Measurements from ENCODE around the gene LCT.
"Not testable (repeated sequence)": the region's sequence is repeated elsewhere in the genome, so short reads cannot be mapped to it uniquely, and the experiment has no call there.

Gene LCT

DNA sequence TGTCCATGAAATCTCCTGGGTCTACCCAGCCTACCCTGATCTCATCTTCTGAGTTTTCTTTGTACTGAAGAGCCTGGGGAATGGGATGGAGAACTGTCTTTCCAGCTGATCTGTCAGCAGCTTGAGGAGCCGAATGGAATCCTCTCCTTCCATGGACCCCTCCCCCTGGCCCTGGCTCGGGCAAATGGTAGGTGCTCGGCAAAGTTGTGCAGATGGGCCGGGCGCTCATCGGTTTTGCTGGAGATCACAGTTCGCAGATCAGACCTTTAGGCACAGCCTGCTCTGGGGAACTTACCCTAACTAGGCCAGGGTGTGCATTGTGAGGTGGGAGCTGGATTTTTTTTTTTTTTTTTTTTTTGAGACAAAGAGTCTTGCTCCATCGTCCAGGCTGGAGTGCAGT is 40.4 kb downstream of the LCT start:
- no peak for FAIRE-seq

DNA sequence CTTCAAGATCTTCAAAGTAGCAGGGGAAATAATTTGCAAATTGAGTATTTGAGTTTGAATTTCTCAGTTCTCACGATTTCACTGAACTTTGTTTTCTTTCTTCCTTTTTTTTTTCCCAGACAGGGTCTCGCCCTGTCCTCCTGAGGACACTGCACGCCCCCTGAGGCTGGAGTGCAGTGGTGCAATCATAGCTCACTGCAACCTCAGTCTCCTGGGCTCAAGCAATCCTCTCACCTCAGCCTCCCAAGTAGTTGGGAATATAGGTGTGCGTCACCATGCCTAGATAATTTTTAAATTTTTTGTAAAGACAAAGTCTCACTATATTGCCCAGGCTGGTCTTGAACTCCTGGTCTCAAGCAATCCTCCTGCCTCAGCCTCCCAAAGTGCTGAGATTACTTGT is 41.3 kb downstream of the LCT start:
- not testable (repeated sequence) for FAIRE-seq

DNA sequence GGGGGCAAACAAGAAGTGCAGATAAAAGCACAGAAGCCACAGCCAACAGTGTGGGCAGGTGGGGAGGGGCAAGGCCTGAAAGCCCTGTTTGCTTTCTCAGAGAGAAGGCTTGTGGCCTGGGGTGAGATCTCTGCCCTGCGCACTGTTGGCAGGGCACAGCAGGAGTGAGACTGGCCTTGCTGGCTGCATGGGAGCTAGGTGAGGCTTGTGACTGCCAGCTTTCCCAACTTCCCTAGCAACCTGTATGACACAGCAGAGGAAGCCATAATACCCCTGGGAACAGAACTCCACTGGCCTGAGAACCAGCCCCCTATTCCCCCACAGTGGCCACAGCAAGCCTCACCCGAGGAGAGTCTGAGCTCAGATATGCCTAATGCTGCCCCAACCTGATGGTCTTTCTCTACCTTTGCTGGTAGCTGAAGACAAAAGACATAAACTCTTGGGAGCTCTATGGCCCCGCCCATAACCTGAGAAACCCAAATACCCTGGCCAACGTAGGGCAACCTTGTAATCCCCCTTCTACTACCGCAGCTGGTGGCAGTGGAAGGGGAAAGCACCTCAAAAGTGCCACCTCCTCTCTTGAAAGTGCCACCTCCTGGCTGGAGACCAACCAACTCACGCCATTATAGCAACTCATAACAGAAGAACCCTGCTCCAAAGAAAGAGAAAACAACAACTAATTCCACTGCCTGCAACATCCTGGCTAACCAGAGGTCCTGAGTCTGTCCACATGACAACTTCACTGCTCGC is 44.4 kb downstream of the LCT start:
- no peak for FAIRE-seq

DNA sequence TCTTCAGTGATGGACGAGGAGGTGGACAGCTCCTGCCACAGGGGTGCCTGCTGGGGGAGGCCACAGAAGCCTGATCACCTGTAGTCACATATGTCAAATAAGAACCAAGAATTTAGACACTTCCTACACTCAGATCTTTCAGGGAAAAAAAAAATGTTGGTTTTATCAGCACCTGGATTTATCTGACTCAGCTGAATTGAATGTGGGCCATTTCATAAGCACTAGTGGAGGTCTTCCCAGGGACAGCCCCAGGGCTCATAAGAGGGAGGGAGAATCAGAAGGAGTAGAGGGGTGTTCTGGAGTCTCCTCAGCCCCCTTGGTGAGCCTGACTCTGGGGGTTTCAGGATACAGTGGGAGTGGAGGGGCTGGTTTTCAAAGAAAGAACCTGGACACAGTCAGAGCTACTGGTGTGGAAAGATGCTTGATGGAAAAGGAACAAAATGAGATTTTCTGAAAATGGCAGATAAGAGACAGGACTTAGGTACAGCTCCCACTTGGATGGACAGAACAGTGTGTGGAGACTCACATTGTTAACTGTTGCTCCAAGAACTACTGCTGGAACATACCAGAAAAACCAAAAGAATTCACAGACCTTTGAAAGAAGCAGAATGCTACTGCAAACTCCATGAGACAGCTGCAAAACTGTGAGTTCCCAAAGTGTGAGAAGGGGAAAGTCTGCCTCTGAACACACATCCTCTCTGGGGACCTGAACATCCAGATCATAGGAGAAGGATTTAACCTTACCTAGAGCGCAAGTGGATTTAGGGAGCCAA is 45.4 kb downstream of the LCT start:
- no peak for FAIRE-seq

DNA sequence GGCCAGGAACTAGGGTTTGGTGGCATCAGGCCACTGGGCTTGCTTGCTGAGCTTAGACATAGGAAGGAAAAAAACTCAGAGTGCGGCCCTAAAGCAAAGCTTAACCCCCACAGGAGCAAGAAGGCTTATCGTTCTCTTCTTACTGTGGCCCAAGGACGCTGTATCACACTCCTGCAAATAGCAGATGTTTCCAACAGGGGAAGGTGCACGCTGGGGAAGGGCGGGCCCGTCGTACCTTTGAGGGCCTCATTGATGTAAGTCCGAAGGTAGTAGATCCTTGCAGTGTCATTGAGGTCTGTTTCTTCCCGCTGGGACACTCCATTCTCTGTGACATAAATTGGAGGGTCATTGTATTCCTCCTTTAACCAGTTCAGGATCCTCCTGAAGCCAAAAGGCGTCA is 46.6 kb downstream of the LCT start:
- no peak for FAIRE-seq

DNA sequence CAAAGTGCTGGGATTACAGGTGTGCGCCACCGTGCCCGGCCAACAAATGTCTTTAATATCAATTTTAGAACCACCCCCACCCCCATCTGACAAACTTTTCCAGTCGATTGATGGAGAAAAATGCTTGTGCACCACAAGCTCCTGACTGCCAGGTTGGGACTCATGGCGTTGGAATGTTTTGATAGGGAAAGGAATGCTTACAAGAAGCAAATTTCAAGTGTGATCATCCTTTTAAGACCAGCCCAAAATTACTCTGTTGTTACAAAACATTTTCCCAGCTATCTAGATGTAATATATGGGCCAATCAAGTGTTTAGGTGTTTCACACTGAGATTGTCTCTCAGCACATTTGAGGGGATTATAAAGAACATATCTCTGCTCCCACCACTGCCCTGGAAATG is 50.2 kb downstream of the LCT start:
- FAIRE-seq = no peak

DNA sequence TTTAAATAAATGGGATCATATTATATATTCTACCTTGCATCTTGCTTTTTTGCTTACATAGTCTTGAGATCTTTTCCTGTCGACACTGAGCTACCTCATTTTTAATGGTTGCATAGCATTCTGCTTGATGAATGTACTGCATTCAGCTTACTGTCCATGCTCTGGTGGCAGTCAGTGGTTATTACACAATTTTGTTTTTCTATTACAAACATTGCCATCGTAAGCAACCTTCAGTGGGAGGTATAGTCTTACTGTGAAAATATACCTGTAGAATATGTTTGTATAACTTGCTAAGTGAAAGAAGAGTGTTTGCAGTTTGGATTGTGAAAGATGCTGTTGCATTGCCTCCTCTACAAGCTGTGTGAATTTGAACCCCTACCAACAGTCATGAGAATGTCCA is 52.0 kb downstream of the LCT start:
- no peak for FAIRE-seq

DNA sequence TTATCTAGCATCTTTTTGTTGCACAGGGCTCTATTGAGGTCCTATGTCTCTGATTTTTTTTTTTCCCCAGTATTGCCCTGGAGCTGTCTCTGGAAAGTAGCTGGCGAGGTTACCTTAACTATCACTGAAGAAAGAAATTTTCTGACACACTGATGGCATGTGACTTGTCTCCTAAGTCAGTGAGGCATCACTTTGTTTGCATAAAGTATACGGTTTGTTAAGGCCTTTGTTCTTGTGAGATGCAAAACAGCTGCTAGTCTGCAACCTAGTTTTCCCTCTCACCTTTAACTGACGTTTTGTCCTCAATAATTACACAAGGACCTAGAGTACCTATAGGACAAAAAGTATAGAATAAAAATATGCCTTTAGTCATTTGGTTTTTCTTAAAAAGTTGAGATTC is 53.5 kb downstream of the LCT start:
- FAIRE-seq = no peak

DNA sequence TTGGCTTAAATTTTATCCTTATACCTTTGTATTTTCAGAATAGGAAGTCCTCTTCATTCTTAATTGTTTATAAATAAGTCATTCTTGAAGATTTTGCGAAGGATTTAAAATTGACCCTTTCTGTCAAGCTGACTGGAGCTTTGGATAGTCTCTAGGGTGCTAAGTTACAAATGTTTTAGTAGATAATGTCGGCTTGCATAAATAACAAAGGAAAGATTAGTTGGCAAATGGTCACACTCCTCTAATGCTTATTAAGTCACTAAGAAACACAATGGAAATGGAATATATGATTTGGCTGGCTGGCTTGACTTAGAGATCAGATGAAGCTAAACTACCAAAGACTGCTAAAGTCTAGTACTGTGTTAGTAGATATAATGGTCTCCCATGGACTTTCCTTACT is 54.8 kb downstream of the LCT start:
- no peak for FAIRE-seq

DNA sequence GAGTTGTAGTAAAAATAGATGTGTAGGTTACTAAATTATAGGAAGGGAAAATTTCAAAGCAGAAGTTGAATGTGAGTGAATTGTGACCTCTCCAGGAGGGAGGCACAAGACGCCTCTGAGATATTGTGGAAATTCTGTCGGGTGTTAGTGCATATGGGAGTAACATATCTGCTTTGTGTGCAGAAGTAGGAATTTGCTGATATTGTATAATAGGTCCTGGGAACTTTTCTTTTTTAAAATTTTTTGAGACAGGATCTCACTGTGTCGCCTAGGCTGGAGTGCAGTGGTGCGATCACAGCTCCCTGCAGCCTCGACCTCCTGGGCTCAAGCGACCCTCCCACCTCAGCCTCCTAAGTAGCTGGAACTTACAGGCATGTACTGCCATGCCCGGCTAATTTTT is 60.6 kb downstream of the LCT start:
- no peak for FAIRE-seq

DNA sequence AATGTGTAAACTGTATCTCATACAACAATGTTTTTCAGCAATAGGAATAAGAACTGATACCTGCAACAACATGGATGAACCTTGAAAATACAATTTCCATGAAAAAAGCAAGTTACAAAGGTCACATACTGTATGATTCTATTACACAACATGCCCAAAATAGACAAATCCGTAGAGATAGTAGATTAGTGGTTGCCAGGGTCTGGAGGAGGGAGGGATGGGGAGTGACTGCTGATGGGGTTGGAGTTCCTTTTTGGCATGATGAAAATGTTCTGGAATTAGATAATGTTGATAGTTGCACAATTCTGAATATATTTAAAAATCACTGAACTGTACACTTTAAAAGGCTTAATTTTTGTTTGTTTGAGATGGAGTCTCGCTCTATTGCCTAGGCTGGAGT is 61.6 kb downstream of the LCT start:
- no peak for FAIRE-seq

DNA sequence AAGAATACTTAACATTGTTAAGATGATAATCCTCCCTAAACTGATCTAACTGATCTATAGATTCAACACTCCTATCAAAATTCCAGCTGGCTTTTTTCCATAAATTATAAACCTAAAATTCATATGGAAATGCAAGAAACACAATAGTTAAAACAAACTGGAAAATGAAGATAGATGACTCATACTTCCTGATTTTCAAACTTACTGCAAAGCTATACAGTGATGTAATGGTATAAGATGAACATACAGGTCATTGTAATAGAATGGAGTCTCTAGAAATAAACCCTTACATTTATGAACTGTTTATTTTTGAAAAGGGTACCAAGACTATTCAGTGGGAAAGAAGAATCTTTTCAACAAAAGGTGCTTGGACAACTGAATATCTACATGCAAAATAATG is 63.1 kb downstream of the LCT start:
- FAIRE-seq = no peak

DNA sequence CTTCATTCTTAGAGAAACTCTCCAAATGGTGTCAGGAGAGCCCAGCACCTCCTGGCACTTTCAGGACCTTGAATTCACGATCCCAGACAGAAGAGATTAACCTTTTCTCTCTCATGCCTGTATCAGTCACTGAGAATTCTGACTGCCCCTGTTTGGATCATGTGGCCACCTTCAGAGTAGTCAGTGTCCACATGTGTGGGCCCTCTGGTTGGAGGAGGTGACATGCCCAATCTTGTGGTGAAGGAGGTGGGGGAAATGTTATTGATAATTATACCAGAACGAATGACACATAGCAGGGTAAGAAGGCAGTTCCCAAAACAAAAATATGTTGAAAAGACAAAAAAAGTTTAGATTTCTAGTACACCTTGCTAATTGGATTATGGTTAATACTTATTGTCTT is 63.7 kb downstream of the LCT start:
- FAIRE-seq = no peak

DNA sequence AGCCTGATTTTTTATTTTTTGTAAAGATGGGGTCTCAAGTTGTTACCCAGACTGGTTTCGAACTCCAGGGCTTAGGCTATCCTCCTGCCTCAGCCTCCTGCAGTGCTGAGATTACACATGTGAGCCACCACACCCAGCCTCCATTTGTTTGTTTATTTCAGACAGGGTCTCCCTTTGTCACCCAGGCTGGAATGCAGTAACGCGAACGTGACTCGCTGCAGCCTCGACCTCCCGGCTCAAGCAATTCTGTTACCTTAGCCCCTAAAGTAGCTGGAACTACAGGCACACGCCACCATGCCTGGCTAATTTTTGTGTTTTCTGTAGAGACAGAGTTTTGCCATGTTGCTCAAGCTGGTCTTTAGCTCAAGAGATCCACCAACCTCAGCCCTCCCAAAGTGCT is 68.1 kb downstream of the LCT start:
- FAIRE-seq = no peak

DNA sequence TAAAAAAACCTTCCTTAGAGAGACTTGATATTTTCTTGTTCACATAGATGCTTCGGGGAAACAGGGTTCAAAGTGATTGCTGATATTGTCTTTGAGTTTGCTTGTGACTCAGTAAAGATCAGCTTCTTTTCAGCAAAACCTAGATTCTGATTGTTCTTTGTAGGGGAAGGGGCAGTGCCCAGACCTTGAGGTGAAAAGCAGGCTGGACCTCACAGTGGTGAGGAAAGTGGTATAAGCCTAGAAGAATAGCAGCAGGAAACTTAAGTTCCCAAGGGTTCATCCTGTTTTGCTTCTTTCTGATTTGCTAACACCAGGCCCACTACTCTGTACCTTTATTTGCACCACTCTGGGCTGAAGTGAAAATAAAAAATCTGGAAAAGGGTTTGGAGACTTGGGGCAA is 74.5 kb downstream of the LCT start:
- FAIRE-seq = no peak

DNA sequence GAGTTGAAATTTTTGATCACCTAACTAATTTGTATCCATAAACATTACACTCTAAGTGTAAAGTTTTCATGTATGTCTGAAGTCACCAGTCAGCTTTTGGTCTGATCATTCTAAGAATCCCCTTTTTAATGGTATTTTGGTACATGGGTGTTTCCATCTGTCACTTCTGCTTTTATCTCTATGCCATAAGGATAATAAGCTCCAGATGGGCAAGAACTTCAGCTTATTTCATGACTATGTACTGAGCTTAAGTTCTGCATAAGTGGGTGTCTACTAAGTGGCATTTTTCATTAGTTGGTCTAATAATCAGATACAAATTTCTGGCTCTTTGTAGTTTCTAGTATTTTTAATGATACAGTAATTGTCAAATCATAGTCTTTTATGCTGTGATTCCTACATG is 75.0 kb downstream of the LCT start:
- FAIRE-seq = no peak

DNA sequence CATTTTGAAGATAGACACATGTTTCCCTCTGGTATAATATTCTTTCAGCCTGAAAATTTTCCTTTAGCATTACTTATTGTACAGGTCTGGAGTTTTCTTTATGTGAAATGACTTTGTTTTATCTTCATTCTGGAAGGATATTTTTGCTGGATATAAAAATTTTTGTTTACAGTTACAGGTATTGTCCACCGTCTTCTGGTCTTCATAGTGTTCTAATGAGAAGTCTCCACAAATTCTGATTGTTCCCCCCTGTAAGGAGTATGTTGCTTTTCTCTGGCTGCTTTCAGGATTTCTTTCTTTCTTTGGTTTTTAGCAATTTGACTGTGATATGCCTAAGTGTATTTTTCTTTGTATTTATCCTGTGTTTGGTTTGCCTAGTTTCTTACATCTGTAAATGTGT is 80.3 kb downstream of the LCT start:
- FAIRE-seq = no peak

DNA sequence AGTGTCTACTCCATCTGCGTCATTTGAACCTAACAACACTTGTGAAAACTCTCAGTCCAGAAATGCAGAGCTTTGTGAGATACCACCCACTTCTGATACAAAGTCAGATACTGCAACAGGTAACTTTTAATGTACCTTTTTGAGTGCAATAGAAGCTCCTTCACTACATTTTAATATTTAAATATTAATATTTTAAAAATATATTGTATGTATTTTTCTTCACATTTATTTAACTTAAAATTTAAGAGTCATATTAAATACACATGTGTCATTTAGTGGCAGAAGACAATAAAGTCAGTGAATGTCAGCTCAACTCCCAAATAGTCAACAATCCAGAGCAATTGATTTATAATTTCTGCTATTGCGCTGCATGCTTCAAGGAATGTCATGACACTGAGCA is 81.4 kb downstream of the LCT start:
- no peak for FAIRE-seq

DNA sequence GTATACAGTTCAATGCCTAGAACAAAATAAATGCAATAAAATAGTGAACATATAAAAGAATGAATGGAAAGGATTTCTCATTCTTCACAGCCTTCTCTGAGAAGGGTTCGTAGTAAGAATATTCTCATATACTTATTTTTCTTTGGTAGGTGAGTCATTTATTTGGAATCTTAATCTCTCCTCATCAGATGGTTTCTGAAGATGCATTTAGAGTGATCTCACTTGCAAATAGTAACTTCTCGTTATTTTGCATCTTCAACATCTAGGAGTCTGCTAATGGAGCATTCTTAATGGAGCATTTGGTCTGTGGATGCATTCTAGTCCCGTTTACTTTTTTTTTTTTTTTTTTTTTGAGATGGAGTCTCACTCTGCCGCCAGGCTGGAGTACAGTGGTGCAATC is 91.4 kb downstream of the LCT start:
- FAIRE-seq = no peak

DNA sequence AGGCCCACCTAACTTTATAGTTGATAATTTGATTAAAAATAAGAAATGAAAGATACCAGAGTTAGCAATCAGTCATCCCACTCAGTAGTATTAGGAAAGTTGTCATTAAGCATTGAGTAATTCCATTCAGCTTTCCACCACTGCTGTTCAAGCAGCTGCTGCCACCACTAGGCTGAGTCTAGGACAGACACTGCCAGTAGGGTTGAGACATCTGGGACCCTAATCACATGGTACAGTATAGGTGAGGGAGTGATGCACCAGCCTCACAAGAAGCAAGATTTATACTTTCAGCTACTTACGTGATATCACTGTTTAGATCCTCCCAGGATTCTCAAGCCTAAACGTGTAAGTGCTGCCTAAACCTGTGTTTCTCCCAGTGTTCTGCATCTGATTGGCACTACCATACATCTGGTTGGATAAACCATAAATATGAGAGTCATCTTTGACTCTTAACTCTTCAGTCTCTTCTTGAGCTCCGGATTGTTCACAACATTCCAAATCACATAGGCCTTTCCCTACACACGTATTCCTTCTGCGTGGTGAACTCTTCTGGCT is 92.1 kb downstream of the LCT start:
- no peak for FAIRE-seq

DNA sequence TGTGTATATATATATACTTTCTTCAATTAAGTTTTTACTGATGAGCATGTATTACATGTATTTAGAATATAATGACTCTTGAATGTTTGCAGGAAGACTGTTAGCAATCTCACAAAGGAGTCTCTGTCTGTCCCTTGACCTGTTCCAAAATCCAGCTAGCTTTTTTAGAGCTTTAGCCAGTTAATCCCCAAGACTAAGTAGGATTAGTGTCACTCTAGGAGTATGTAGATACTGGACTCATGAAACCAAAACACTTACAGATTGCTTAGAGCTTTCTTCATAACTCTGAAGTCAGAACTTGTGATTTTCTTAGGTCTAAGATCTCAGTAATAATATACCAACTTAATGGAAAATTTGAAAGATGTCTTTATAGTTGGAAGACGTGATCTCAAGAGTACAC is 93.1 kb downstream of the LCT start:
- no peak for FAIRE-seq

DNA sequence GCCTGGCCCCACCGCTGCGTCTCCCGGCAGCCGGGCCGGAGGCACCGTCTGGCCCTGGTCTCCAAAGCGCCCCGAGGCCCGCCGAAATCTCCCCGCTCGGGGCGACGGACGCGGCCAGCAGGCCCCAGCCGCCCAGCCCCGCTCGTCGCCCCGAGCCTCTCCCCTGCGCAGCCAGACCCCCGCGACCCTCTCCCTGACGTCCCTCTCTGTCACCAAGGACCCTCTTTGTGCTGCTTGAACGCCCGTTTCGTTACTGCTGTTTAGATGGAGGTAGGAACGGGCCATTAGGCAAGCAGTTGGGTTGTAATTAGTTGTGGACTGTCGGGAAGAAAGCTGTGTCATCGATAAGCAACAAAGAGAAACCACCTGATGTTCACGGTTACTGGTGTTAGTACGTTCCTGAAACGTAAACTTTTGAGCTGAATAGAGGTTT is 94.6 kb downstream of the LCT start:
- FAIRE-seq = no peak

DNA sequence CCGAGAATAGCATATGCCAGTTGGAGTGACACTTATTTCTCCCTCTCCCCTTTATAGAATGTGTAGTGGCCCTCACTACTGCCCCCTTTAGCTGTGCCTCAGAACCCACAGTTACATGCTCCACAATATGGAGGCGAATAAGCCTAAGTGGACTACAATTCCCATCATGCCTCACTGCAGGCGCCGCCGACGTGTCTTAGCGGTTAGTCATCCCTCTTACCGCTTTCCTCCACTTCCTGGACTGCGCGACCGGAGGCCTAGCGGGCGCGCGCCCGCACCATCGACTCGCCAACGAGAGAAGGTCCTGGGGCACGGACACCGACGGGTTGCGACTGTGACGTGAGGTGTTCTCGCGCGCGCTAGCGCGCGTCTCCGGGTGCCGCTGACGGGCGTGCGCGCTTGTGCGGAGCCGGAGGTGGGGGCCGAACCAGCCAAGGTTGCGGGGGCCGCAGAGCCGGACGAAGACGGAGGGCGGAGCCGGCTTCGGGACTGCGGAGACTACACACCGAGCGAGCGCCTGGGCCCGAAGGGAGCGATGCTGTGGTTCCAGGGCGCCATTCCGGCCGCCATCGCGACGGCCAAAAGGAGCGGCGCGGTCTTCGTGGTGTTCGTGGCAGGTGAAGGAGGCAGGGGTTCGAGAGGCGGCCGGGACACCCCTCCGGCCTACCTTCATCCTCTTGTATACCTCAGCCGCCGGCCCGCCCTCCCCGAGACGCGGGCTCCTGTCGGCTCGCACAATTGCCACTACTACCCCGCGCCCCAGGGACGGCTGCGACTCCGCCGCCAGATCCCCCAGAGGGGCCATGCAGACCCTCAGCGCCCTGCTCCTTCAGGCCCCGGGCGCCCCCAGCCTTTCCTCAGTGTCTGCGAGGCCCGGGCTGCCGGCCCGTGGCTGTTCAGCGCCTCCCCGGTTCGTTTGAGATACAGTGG is 95.3 kb downstream of the LCT start, which contains the start of gene UBXN4:
UBXN4 (plus strand) TSS at position 461 of the 930 bp plus-strand sequence; CDS start at position 536, 75 bp downstream.
- peak; percentile 85 for FAIRE-seq
